LoVo (cell line): Measurements from ENCODE around the gene WSCD2.

Experiments
- DNase-seq: peaks from one replicate; pipeline ENCODE4 v3.0.0-alpha.2; 2016; ENCODE audit warnings: low spot score

The WSCD2 gene

GRCh38 chr12:108128221-108129016 is 669 bp upstream of the WSCD2 start:
- DNase-seq, result no peak

GRCh38 chr12:108131035-108131434 is 1.9 kb downstream of the WSCD2 start:
- no peak for DNase-seq

- no peak for DNase-seq
Measured at GRCh38 chr12:108131657-108132126, 2.6 kb downstream of the WSCD2 start.

GRCh38 chr12:108133482-108133881 is 4.4 kb downstream of the WSCD2 start:
- DNase-seq, result no peak

GRCh38 chr12:108134744-108135143 is 5.7 kb downstream of the WSCD2 start:
- DNase-seq, result no peak

GRCh38 chr12:108135627-108136026 is 6.5 kb downstream of the WSCD2 start:
- no peak for DNase-seq

- no peak for DNase-seq
Measured at GRCh38 chr12:108136697-108137096, 7.6 kb downstream of the WSCD2 start.

- DNase-seq, result no peak
Measured at GRCh38 chr12:108139454-108139853, 10.4 kb downstream of the WSCD2 start.

GRCh38 chr12:108140501-108140900 is 11.4 kb downstream of the WSCD2 start:
- DNase-seq, result no peak

GRCh38 chr12:108141600-108142130 is 12.6 kb downstream of the WSCD2 start:
- no peak for DNase-seq

GRCh38 chr12:108143144-108143543 is 14.1 kb downstream of the WSCD2 start:
- no peak for DNase-seq

GRCh38 chr12:108144080-108144479 is 15.0 kb downstream of the WSCD2 start:
- DNase-seq, result no peak

GRCh38 chr12:108145011-108145410 is 15.9 kb downstream of the WSCD2 start:
- no peak for DNase-seq

- DNase-seq, result no peak
Measured at GRCh38 chr12:108146035-108146893, 17.2 kb downstream of the WSCD2 start.

GRCh38 chr12:108147279-108147678 is 18.2 kb downstream of the WSCD2 start:
- no peak for DNase-seq

GRCh38 chr12:108148521-108149074 is 19.5 kb downstream of the WSCD2 start:
- no peak for DNase-seq

GRCh38 chr12:108150436-108150835 is 21.3 kb downstream of the WSCD2 start:
- DNase-seq, result no peak

GRCh38 chr12:108151533-108152169 is 22.6 kb downstream of the WSCD2 start:
- no peak for DNase-seq

- no peak for DNase-seq
Measured at GRCh38 chr12:108152170-108152538, 23.1 kb downstream of the WSCD2 start.

- no peak for DNase-seq
Measured at GRCh38 chr12:108156717-108157116, 27.6 kb downstream of the WSCD2 start.

GRCh38 chr12:108157870-108158459 is 28.9 kb downstream of the WSCD2 start:
- no peak for DNase-seq

GRCh38 chr12:108162207-108162606 is 33.1 kb downstream of the WSCD2 start:
- DNase-seq, result no peak
